C4-2B (cell line): ENCODE data around the gene SYN1.

Experiments used
- ZFX ChIP-seq: fragments of 450-650 bp; IDR thresholded peaks from 2 replicates; pipeline ENCODE4 v1.6.1; 2017
- TF ChIP-seq, protein P1 (sequence below): fragments of 450-650 bp; conservative IDR thresholded peaks from 2 replicates; pipeline ENCODE4 v1.5.1; 2017; ENCODE audit warnings: mild to moderate bottlenecking

- TF ChIP-seq, protein P1, sequence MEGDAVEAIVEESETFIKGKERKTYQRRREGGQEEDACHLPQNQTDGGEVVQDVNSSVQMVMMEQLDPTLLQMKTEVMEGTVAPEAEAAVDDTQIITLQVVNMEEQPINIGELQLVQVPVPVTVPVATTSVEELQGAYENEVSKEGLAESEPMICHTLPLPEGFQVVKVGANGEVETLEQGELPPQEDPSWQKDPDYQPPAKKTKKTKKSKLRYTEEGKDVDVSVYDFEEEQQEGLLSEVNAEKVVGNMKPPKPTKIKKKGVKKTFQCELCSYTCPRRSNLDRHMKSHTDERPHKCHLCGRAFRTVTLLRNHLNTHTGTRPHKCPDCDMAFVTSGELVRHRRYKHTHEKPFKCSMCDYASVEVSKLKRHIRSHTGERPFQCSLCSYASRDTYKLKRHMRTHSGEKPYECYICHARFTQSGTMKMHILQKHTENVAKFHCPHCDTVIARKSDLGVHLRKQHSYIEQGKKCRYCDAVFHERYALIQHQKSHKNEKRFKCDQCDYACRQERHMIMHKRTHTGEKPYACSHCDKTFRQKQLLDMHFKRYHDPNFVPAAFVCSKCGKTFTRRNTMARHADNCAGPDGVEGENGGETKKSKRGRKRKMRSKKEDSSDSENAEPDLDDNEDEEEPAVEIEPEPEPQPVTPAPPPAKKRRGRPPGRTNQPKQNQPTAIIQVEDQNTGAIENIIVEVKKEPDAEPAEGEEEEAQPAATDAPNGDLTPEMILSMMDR, result no peak
- no peak for TF ChIP-seq ZFX
Measured at GRCh38 chrX:47661539-47661938, 41.9 kb upstream of the SYN1 start.
